HL-60 (cell line): ENCODE measurements around the gene OOEP.

Experiments used
- DNase-seq, 2 experiments: peaks; one replicate each; pipeline ENCODE4 v3.0.0-alpha.2; 2010 to 2020; ENCODE audit warnings: low read depth in 1 of 2, low spot score in 1 of 2
- H3K27ac ChIP-seq: fragments of 250-450 bp; sonication (Bioruptor Pico); replicated peaks from 2 replicates; pipeline ENCODE4 v1.5.1; 2020; ENCODE audit warnings: mild to moderate bottlenecking, moderate library complexity
- H3K27me3 ChIP-seq: fragments of 250-450 bp; sonication (Bioruptor Pico); 2 replicates; pipeline ENCODE4 v1.5.1; 2021; ENCODE audit warnings: mild to moderate bottlenecking, moderate library complexity; ENCODE audit not compliant: insufficient read depth, poor library complexity, severe bottlenecking
- H3K4me3 ChIP-seq: replicated peaks from 2 replicates; pipeline ENCODE4 v1.5.1; 2011; ENCODE audit warnings: mild to moderate bottlenecking, control low read depth, low read length; ENCODE audit not compliant: insufficient read depth
- CTCF ChIP-seq: IDR thresholded peaks from one replicate; pipeline ENCODE4 v1.5.1; 2011; ENCODE audit warnings: low read length, control low read depth, inconsistent platforms; ENCODE audit not compliant: insufficient read depth
- GABPA ChIP-seq: IDR thresholded peaks from 2 replicates; pipeline ENCODE4 v1.6.1; 2012; ENCODE audit warnings: low read depth
- POLR2AphosphoS5 ChIP-seq: IDR thresholded peaks from 2 replicates; pipeline ENCODE4 v1.6.1; 2012; ENCODE audit warnings: low read depth
- REST ChIP-seq: IDR thresholded peaks from 2 replicates; pipeline ENCODE4 v1.6.1; 2012; ENCODE audit warnings: low read depth; ENCODE audit not compliant: insufficient replicate concordance
- SPI1 ChIP-seq: IDR thresholded peaks from 2 replicates; pipeline ENCODE4 v1.6.1; 2012; ENCODE audit warnings: low read depth, mild to moderate bottlenecking, borderline replicate concordance

The OOEP gene

GRCh38 chr6:73348550-73349204 is 21.0 kb downstream of the OOEP start:
- Histone ChIP-seq H3K4me3 (no peak overlapping the region), H3K27ac (no peak overlapping the region), H3K27me3 (no peaks in the 10 kb centered on the region)
- no peak for DNase-seq
- no peak for TF ChIP-seq CTCF
- TF ChIP-seq REST = no peak
- TF ChIP-seq GABPA = no peak
- TF ChIP-seq POLR2AphosphoS5 = no peak
- no peak for TF ChIP-seq SPI1

- no peak for DNase-seq
- Histone ChIP-seq H3K27ac (no peak overlapping the region), H3K4me3 (no peak overlapping the region), H3K27me3 (no peaks in the 10 kb centered on the region)
- no peak for TF ChIP-seq REST
- no peak for TF ChIP-seq SPI1
- TF ChIP-seq CTCF = no peak
- no peak for TF ChIP-seq POLR2AphosphoS5
- no peak for TF ChIP-seq GABPA
These were observed 26.5 kb downstream of the OOEP start for GRCh38 chr6:73343164-73343563.

- Histone ChIP-seq H3K27ac (no peak overlapping the region), H3K4me3 (no peak overlapping the region), H3K27me3 (no peaks in the 10 kb centered on the region)
- TF ChIP-seq SPI1 (no peak), CTCF (no peak), REST (no peak), POLR2AphosphoS5 (no peak), GABPA (no peak)
- DNase-seq = no peak
These were observed 27.5 kb downstream of the OOEP start for GRCh38 chr6:73342174-73342573.
